ENCODE data around the gene TICAM2.
A peak's percentile ranks its signal among the peaks of the same experiment; 100 is the strongest.

The TICAM2 gene

DNA sequence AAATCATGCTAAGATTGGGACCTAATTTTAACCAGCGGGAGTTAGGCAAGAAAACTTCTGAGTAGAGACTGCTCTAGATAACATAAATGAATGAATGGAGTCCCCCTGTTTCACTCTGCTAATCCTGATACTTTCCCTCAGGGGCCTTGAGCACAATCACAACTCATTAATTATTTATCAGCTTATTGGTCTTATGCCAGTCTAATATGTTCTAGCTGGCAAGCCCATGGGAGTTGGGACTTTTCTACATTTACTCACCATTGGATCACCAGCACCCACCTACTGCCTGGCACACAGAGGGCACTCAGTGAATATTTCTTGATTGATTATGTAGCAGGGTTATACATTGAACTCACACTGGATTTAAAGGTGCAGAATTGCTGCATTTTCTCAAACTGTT lies 37.1 kb upstream of the TICAM2 start:
- no peak for DNase-seq (ENCODE audit: extremely low read depth, low read depth)
- TF ChIP-seq, protein P1, sequence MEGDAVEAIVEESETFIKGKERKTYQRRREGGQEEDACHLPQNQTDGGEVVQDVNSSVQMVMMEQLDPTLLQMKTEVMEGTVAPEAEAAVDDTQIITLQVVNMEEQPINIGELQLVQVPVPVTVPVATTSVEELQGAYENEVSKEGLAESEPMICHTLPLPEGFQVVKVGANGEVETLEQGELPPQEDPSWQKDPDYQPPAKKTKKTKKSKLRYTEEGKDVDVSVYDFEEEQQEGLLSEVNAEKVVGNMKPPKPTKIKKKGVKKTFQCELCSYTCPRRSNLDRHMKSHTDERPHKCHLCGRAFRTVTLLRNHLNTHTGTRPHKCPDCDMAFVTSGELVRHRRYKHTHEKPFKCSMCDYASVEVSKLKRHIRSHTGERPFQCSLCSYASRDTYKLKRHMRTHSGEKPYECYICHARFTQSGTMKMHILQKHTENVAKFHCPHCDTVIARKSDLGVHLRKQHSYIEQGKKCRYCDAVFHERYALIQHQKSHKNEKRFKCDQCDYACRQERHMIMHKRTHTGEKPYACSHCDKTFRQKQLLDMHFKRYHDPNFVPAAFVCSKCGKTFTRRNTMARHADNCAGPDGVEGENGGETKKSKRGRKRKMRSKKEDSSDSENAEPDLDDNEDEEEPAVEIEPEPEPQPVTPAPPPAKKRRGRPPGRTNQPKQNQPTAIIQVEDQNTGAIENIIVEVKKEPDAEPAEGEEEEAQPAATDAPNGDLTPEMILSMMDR (IDR thresholded peaks at IDR 0.05; ENCODE audit: low read depth, low read length, missing control alignments) = no peak
- no peak overlapping the region for H3K4me3 ChIP-seq (replicated peaks; ENCODE audit: low read depth, low read length)

DNA sequence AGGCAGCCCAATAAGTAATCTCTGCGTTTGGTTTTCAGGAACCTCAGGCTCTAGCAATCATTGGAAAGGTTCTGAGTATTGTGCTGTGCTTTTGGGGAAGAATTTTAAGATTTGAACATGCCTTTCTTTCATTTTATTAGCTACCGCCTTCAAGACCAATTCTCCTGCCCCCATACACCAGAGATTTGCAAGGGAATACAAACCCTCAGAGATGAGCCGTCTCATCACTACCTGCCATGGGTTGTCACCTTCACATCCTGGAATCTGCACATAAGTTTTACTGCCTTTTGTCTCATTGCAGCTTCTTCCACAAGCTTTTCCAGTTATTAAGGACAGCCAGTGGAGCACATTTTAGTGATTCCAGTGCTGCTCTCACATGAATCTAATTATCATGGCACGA lies 35.2 kb upstream of the TICAM2 start:
- no peak overlapping the region for H3K4me3 ChIP-seq (replicated peaks; ENCODE audit: low read depth, low read length)
- TF ChIP-seq, protein P1 (IDR thresholded peaks at IDR 0.05; ENCODE audit: low read depth, low read length, missing control alignments) = no peak
- no peak for DNase-seq (ENCODE audit: extremely low read depth, low read depth)

DNA sequence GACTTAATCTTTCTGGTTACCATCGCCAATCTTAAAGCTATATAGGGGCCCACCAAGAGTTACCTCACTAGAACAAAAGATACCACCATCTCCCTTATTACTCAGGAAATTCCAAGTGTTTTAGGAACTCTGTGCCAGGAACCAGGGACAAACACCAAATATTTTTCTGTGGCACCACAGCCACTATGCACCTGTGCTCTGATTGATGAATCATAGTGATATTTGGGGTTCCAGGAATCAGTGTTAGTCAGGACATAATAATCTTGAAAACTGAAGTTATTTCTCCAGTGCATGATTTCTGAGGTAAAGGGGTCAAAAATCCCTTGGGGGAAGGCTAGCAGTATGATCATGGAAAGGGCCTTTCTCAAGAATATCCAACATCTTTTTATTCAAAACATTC lies 33.7 kb upstream of the TICAM2 start:
- DNase-seq (ENCODE audit: extremely low read depth, low read depth) = no peak
- TF ChIP-seq, protein P1 (IDR thresholded peaks at IDR 0.05; ENCODE audit: low read depth, low read length, missing control alignments) = no peak
- no peak overlapping the region for H3K4me3 ChIP-seq (replicated peaks; ENCODE audit: low read depth, low read length)

DNA sequence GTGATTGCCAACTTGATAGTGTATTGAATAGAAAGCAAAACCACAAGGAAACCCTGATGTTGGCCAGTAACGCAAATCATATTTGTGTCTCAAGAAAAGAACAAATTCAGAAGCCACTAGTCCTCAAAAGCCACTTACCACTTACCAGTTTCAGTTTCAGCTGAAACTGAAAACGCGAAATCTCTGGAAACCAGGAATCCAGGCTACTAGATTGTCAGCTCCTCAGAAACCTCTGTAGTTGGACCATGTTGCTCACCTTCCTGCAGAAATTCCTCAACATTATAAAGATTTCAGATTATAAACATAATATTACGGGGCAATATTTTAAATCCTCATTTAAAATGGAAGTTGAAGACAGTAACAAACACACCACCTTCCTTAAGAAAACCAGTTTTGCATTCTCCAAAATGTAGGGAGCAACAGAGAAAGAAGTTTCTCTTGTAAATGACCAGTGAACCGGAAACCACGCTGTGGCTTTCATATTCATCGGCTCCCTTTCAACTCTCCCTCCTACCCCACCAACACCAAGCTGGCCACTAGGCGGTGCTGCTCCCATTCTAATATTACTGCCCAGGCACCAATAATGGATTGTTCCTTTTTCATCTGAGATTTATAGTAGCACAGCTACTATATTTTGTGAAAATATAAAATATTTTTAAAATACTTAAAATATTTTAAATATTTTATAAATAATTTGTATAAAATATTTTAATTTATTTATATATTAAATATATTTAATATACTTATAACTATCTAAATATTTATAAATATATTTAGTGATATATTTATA lies 32.3 kb upstream of the TICAM2 start:
- DNase-seq (ENCODE audit: extremely low read depth, low read depth) = peak; percentile 66
- H3K4me3 ChIP-seq (replicated peaks; ENCODE audit: low read depth, low read length) = peak overlapping the region; percentile 16; the same call in 1 of the 2 replicates
- TF ChIP-seq, protein P1 (IDR thresholded peaks at IDR 0.05; ENCODE audit: low read depth, low read length, missing control alignments) = peak; percentile 94

DNA sequence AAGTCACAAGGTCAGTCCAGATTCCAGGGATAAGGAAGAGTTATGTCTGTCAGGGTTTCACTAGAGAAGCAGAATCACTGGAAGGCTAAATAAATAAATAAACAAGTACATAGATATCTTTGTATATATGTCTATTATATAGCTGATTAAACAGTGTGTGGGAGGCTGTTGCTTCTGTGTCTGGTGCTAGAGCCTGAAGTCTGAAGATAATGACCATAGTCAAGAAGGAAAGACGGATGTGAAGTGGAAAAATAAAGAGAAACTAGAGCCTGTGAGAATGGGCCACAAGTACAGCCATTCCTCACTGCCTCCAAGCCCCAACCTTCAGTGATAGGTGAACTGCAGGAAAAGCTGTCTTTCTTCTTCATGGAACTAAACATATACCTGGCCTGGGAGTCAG lies 27.6 kb upstream of the TICAM2 start:
- no peak for DNase-seq (ENCODE audit: extremely low read depth, low read depth)
- TF ChIP-seq, protein P1 (IDR thresholded peaks at IDR 0.05; ENCODE audit: low read depth, low read length, missing control alignments) = no peak
- H3K4me3 ChIP-seq (replicated peaks; ENCODE audit: low read depth, low read length) = no peak overlapping the region

DNA sequence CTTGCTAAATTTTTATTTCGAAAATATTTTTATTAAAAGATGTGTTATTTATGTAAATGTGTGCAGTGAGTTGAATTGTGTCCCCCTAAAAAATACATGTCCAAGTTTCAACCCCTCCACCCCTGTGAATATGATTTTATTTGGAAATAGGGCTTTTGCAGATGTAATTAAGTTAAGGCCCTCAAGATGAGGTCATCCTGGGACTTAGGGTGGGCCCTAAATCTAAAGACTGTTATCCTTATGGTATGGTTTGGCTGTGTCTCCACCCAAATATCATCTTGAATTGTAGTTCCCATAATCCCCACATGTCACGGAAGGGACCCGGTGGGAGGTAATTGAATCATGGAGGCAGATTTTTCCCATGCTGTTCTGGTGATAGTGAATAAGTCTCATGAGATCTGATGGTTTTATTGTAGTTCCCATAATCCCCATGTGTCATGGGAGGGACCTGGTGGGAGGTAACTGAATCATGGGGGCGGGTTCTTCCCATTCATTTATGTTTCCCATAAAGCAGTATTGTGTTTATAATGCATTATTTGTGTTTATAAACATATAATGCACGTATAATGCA lies 25.1 kb upstream of the TICAM2 start:
- TF ChIP-seq, protein P1 (IDR thresholded peaks at IDR 0.05; ENCODE audit: low read depth, low read length, missing control alignments) = no peak
- H3K4me3 ChIP-seq (replicated peaks; ENCODE audit: low read depth, low read length) = no peak overlapping the region

More for the DNA sequence above, 25.1 kb upstream of the TICAM2 start:
- no peak for DNase-seq (ENCODE audit: extremely low read depth, low read depth)

Data from HFF-Myc (cell line).